Skeletal muscle tissue (tissue), 4 donors: ENCODE measurements around the gene ZNF408. TPM values are rescaled to one million over a fixed set of nuclear protein-coding genes. Genes with fewer than 3 reads are reported as not detected.
"Not testable (repeated sequence)": the region's sequence is repeated elsewhere in the genome, so short reads cannot be mapped to it uniquely, and the experiment has no call there.

Experiments
- H3K27ac ChIP-seq: one replicate; pipeline ENCODE4 v1.7.0; 2013; ENCODE audit warnings: mild to moderate bottlenecking, low read depth, low read length, inconsistent platforms
- H3K27me3 ChIP-seq, 3 donors: one replicate each; pipeline ENCODE4 v1.7.0; 2013; ENCODE audit warnings: low read length in 3 of 3; ENCODE audit not compliant: control insufficient read depth in 3 of 3, insufficient read depth in 3 of 3
- H3K36me3 ChIP-seq, 3 donors: one replicate each; pipeline ENCODE4 v1.7.0; 2013; ENCODE audit warnings: low read length in 3 of 3; ENCODE audit not compliant: control insufficient read depth in 3 of 3, insufficient read depth in 3 of 3
- H3K4me1 ChIP-seq, 3 donors: one replicate each; pipeline ENCODE4 v1.7.0; 2013; ENCODE audit warnings: low read length in 3 of 3, mild to moderate bottlenecking in 3 of 3; ENCODE audit not compliant: control insufficient read depth in 3 of 3, insufficient read depth in 3 of 3
- H3K4me3 ChIP-seq, 3 donors: one replicate each; pipeline ENCODE4 v1.7.0; 2013; ENCODE audit warnings: low read length in 3 of 3
- H3K9ac ChIP-seq, 3 donors: one replicate each; pipeline ENCODE4 v1.7.0; 2013; ENCODE audit warnings: low read length in 3 of 3, mild to moderate bottlenecking in 3 of 3, moderate library complexity in 2 of 3, low read depth in 1 of 3
- H3K9me3 ChIP-seq, 3 donors: one replicate each; pipeline ENCODE4 v1.7.0; 2013; ENCODE audit warnings: low read length in 3 of 3; ENCODE audit not compliant: control insufficient read depth in 3 of 3
- total RNA-seq: library from RNA; depleted of rRNA; stranded (reverse); fragments of >200 nt; gene quantifications from one replicate; pipeline ENCODE4 v1.2.3, GENCODE V29; 2014
- donor health status: Osteomylitis.

ZNF408 gene
- total RNA-seq, 1 donor from 2014 or later: 5.7 TPM

DNA sequence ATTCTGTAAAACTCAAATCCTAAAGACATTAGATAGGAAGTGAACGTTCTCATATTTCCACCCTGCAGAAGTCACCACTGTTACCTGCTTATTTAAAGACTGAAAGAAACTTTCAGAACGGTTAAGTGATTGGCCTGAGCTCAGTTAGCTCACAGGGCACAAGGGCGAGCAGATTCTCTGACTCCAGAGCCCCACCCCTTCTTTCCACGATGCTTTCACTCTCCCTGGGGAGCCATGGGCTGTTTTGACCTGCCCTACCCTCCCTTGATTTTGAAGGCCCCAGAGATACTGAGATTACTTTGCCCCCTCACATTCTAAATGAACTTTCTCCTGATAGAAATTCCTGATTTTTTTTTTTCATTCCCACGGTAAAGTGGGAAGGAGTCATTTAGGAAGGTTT lies 34.3 kb upstream of the ZNF408 start:
- no peaks in the 10 kb centered on the region for H3K27me3 ChIP-seq
- H3K9me3 ChIP-seq: no peaks in the 10 kb centered on the region
- H3K4me1 ChIP-seq: peaks cover 3 to 9% (median 5%) of the 10 kb centered on the region in 3 donors
- H3K36me3 ChIP-seq: peaks cover 47 to 74% (median 71%) of the 10 kb centered on the region in 3 donors
- peak overlapping the region; percentile 63 for H3K27ac ChIP-seq
- H3K9ac ChIP-seq: no peak overlapping the region
- no peak overlapping the region for H3K4me3 ChIP-seq

DNA sequence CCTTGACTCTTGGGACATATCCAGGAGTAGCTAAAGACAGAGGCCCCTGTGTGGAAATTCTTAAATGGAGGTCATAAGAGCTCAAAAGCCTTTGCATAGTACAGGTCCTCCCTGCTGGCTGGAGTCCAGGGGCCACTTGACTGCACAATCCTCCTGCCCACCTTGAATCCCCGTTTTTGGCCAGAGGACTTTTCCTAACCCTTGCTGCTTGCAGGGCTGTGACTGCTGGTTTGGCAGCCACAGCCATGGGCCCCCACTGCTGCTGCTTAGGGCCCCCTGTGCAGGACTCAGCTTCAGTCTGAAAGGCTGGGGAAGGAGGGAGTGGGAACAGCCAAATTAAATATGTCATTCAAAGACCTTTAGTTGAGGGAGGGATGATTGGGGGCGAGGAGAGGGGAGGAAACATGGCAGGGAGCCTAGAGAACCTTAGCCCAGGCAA lies 33.8 kb upstream of the ZNF408 start:
- Histone ChIP-seq H3K9ac (peak overlapping the region in 1 of 3 donors; percentile 18), H3K27ac (peak overlapping the region; percentile 63), H3K4me3 (no peak overlapping the region), H3K36me3 (peaks cover 48 to 76% (median 72%) of the 10 kb centered on the region in 3 donors), H3K27me3 (no peaks in the 10 kb centered on the region), H3K4me1 (peaks cover 3 to 12% (median 5%) of the 10 kb centered on the region in 3 donors), H3K9me3 (no peaks in the 10 kb centered on the region)

- Histone ChIP-seq H3K9me3 (no peaks in the 10 kb centered on the region), H3K9ac (no peak overlapping the region), H3K27me3 (no peaks in the 10 kb centered on the region), H3K27ac (no peak overlapping the region), H3K4me3 (no peak overlapping the region), H3K4me1 (peaks cover 3 to 16% (median 5%) of the 10 kb centered on the region in 3 donors), H3K36me3 (peaks cover 54 to 78% (median 76%) of the 10 kb centered on the region in 3 donors)
Observed at GRCh38 chr11:46668480-46669085, 32.2 kb upstream of the ZNF408 start.

DNA sequence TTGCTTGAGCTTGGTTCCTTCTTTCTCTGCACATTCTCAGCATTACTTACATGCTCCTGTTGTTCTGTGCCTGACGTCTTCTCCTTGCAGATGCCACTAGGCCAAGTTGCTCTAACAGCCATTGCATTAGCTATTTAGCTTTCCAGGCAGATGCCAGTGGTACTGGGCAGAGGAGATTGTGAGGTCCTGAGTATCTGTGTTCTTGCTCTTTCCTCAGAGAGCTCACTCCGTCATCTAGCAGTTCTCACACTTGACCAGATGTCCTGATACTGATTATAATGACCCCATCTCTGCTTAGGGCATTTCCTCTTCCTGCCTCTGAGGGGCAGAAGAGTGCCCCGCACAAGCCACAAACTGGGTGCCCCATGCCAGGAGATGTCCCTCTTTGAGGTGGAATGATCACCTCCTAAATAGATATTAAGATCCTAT lies 31.1 kb upstream of the ZNF408 start:
- no peak overlapping the region for H3K9ac ChIP-seq
- H3K9me3 ChIP-seq: no peaks in the 10 kb centered on the region
- no peak overlapping the region for H3K4me3 ChIP-seq
- no peak overlapping the region for H3K27ac ChIP-seq
- no peaks in the 10 kb centered on the region for H3K27me3 ChIP-seq
- peaks cover 12 to 24% (median 13%) of the 10 kb centered on the region in 3 donors for H3K4me1 ChIP-seq
- H3K36me3 ChIP-seq: peaks cover 48 to 74% (median 67%) of the 10 kb centered on the region in 3 donors

DNA sequence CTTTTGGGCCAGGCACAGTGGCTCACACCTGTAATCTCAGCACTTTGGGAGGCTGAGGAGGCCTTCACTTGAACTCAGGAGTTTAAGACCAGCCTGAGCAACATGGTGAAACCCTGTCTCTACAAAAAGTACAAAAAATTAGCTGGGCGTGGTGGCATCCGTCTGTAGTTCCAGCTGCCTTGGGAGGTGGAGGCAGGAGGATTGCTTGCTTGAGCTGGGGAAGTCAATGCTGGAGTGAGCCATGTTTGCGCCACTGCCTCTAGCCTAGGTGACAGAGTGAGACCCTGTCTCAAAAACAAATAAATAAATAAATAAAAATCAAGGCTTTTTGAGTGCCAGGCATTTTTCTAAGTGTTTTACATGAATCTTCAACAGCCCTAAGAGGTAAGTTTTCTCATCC lies 30.3 kb upstream of the ZNF408 start:
- not testable (repeated sequence) for H3K9ac ChIP-seq, H3K9me3 ChIP-seq, H3K27me3 ChIP-seq, H3K27ac ChIP-seq, H3K4me3 ChIP-seq
- Histone ChIP-seq H3K4me1 (peaks cover 18 to 29% (median 21%) of the 10 kb centered on the region in 3 donors), H3K36me3 (peaks cover 40 to 67% (median 60%) of the 10 kb centered on the region in 3 donors)

- H3K9ac ChIP-seq: peak overlapping the region in 1 of 3 donors; percentile 33
- H3K9me3 ChIP-seq: no peaks in the 10 kb centered on the region
- peak overlapping the region; percentile 31 for H3K27ac ChIP-seq
- H3K27me3 ChIP-seq: no peaks in the 10 kb centered on the region
- H3K4me1 ChIP-seq: peaks cover 27 to 41% (median 35%) of the 10 kb centered on the region in 3 donors
- H3K4me3 ChIP-seq: no peak overlapping the region
- H3K36me3 ChIP-seq: peaks cover 40 to 59% (median 51%) of the 10 kb centered on the region in 3 donors
Observed at GRCh38 chr11:46671958-46672315, 28.9 kb upstream of the ZNF408 start.

- no peaks in the 10 kb centered on the region for H3K27me3 ChIP-seq
- H3K9ac ChIP-seq: peak overlapping the region in 1 of 3 donors; percentile 33
- H3K36me3 ChIP-seq: peaks cover 40 to 60% (median 52%) of the 10 kb centered on the region in 3 donors
Observed at GRCh38 chr11:46672381-46672839, 28.4 kb upstream of the ZNF408 start.

DNA sequence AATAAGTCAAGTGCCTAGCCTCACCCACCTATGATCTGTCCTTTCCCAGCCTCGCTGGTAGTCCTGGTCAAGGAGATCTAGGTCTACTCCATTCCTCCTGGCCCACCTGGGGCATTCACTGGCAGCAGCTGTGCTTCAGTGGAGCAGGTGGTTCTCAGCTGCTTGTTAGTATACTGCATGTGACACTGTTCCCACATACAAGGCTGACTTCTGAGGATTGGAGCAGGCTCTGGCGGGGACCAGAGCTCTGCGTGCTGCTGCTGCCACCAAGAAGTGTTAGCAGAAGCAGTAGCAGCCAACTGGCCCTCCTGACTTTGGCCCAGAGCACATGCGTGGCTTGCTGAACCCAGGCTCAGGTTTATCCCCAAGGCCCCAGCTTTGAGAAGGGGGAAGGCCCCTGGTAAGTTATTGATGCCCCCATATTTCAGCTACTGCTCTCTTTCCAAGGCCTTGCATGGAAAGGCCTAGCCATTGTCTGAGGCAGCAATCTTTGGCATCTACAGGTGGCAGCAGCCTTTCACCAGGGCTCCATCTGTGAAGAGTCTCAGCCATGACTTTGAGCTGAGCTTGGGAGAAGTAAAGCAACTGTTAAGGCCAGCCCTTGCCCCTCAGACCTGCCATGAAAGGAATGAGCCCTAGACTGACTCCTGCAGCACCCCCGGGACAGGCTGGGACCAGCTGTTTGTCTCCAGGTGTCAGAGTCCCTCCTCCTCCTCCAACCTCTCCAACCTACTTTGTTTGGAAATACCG lies 26.9 kb upstream of the ZNF408 start:
- no peak overlapping the region for H3K4me3 ChIP-seq
- peak overlapping the region in 1 of 3 donors; percentile 45 for H3K9ac ChIP-seq
- peaks cover 33 to 49% (median 37%) of the 10 kb centered on the region in 3 donors for H3K4me1 ChIP-seq
- H3K36me3 ChIP-seq: peaks cover 40 to 58% (median 48%) of the 10 kb centered on the region in 3 donors
- no peaks in the 10 kb centered on the region for H3K27me3 ChIP-seq
- peak overlapping the region; percentile 91 for H3K27ac ChIP-seq
- no peaks in the 10 kb centered on the region for H3K9me3 ChIP-seq

More at GRCh38 chr11:46672381-46672839, 28.4 kb upstream of the ZNF408 start:
- Histone ChIP-seq H3K4me1 (peaks cover 31 to 43% (median 36%) of the 10 kb centered on the region in 3 donors), H3K27ac (peak overlapping the region; percentile 31), H3K9me3 (no peaks in the 10 kb centered on the region), H3K4me3 (no peak overlapping the region)

- peaks cover 39 to 58% (median 47%) of the 10 kb centered on the region in 3 donors for H3K36me3 ChIP-seq
- H3K4me3 ChIP-seq: peak overlapping the region in 2 of 3 donors; percentile 1 to 43
- H3K4me1 ChIP-seq: peaks cover 33 to 49% (median 37%) of the 10 kb centered on the region in 3 donors
- peak overlapping the region; percentile 51 to 62 (median 60) for H3K9ac ChIP-seq
- no peaks in the 10 kb centered on the region for H3K27me3 ChIP-seq
- no peaks in the 10 kb centered on the region for H3K9me3 ChIP-seq
- peak overlapping the region; percentile 91 for H3K27ac ChIP-seq
Observed at GRCh38 chr11:46674463-46675287, 26.2 kb upstream of the ZNF408 start.
